Measurements from ENCODE around the gene RAP1GAP2. TPM values are rescaled to one million over a fixed set of nuclear protein-coding genes. Genes with fewer than 3 reads are reported as not detected.

The RAP1GAP2 gene
- total and polyA plus RNA-seq, 2 of the 8 experiments (the other 6 are each of a cell fraction or from before 2014, with no cell fraction given), result 24.0 to 63.8 TPM

GRCh38 chr17:2963332-2964027 is 167.2 kb downstream of the RAP1GAP2 start (continued):
- TF ChIP-seq CBX8 (IDR thresholded peaks at IDR 0.05; ENCODE audit: borderline replicate concordance, low read depth, low read length) (no peak), JUND (IDR thresholded peaks at IDR 0.05; ENCODE audit: low read length) (no peak), BACH1 (IDR thresholded peaks at IDR 0.05; ENCODE audit: low read length) (no peak), HDAC6 (IDR thresholded peaks at IDR 0.05; ENCODE audit: low read depth, low read length) (no peak), YY1 (IDR thresholded peaks at IDR 0.05; ENCODE audit: low read depth, low read length) (no peak), EZH2 (IDR thresholded peaks at IDR 0.05; ENCODE audit: low read depth, low read length, severe bottlenecking) (no peak), ATF3 (IDR thresholded peaks at IDR 0.05; ENCODE audit: insufficient read depth, low read depth, low read length) (no peak)
- TF ChIP-seq, protein P1, sequence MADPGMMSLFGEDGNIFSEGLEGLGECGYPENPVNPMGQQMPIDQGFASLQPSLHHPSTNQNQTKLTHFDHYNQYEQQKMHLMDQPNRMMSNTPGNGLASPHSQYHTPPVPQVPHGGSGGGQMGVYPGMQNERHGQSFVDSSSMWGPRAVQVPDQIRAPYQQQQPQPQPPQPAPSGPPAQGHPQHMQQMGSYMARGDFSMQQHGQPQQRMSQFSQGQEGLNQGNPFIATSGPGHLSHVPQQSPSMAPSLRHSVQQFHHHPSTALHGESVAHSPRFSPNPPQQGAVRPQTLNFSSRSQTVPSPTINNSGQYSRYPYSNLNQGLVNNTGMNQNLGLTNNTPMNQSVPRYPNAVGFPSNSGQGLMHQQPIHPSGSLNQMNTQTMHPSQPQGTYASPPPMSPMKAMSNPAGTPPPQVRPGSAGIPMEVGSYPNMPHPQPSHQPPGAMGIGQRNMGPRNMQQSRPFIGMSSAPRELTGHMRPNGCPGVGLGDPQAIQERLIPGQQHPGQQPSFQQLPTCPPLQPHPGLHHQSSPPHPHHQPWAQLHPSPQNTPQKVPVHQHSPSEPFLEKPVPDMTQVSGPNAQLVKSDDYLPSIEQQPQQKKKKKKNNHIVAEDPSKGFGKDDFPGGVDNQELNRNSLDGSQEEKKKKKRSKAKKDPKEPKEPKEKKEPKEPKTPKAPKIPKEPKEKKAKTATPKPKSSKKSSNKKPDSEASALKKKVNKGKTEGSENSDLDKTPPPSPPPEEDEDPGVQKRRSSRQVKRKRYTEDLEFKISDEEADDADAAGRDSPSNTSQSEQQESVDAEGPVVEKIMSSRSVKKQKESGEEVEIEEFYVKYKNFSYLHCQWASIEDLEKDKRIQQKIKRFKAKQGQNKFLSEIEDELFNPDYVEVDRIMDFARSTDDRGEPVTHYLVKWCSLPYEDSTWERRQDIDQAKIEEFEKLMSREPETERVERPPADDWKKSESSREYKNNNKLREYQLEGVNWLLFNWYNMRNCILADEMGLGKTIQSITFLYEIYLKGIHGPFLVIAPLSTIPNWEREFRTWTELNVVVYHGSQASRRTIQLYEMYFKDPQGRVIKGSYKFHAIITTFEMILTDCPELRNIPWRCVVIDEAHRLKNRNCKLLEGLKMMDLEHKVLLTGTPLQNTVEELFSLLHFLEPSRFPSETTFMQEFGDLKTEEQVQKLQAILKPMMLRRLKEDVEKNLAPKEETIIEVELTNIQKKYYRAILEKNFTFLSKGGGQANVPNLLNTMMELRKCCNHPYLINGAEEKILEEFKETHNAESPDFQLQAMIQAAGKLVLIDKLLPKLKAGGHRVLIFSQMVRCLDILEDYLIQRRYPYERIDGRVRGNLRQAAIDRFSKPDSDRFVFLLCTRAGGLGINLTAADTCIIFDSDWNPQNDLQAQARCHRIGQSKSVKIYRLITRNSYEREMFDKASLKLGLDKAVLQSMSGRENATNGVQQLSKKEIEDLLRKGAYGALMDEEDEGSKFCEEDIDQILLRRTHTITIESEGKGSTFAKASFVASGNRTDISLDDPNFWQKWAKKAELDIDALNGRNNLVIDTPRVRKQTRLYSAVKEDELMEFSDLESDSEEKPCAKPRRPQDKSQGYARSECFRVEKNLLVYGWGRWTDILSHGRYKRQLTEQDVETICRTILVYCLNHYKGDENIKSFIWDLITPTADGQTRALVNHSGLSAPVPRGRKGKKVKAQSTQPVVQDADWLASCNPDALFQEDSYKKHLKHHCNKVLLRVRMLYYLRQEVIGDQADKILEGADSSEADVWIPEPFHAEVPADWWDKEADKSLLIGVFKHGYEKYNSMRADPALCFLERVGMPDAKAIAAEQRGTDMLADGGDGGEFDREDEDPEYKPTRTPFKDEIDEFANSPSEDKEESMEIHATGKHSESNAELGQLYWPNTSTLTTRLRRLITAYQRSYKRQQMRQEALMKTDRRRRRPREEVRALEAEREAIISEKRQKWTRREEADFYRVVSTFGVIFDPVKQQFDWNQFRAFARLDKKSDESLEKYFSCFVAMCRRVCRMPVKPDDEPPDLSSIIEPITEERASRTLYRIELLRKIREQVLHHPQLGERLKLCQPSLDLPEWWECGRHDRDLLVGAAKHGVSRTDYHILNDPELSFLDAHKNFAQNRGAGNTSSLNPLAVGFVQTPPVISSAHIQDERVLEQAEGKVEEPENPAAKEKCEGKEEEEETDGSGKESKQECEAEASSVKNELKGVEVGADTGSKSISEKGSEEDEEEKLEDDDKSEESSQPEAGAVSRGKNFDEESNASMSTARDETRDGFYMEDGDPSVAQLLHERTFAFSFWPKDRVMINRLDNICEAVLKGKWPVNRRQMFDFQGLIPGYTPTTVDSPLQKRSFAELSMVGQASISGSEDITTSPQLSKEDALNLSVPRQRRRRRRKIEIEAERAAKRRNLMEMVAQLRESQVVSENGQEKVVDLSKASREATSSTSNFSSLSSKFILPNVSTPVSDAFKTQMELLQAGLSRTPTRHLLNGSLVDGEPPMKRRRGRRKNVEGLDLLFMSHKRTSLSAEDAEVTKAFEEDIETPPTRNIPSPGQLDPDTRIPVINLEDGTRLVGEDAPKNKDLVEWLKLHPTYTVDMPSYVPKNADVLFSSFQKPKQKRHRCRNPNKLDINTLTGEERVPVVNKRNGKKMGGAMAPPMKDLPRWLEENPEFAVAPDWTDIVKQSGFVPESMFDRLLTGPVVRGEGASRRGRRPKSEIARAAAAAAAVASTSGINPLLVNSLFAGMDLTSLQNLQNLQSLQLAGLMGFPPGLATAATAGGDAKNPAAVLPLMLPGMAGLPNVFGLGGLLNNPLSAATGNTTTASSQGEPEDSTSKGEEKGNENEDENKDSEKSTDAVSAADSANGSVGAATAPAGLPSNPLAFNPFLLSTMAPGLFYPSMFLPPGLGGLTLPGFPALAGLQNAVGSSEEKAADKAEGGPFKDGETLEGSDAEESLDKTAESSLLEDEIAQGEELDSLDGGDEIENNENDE (IDR thresholded peaks at IDR 0.05; ENCODE audit: insufficient replicate concordance, low read length), result no peak
